ENCODE data around the gene SRGAP1.
"Not testable (repeated sequence)": the region's sequence is repeated elsewhere in the genome, so short reads cannot be mapped to it uniquely, and the experiment has no call there.

SRGAP1 gene

DNA sequence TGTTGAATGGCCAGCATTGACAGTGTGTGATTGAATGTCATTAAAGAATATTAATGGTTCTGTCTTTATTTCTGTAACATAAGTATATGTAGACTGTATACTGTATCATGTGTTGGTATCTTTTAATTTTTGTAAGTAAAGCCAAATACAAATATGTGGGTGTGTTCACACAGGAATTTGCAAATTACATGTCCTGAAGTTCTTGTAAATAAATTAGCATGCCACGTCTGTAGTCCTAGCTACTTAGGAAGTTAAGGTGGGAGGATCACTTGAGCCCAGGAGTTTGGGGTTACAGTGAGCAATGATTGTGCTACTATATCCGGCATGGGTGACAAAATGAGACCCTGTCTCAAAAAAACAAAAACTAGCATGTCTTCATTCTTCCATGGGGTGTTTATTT, 278.5 kb downstream of the SRGAP1 start:
- no peak for DNase-seq (ENCODE audit: low spot score)

DNA sequence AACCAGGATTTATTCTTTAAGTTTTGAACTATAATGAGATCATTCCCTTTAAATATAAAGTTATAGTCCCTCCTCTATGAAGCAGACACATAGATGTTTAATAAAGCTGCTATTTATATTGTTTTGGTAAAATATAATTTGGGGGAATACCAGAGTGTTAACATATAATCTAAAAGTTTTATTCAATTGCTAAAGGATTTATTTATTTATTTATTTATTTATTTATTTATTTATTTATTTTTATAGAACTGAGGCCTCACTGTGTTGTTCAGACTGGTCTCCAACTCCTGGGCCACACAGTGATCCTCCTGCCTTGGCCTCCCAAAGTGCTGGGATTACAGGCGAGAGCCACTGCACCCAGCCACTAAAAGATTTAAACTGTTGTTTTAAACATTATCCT, 278.9 kb downstream of the SRGAP1 start:
- no peak for DNase-seq (ENCODE audit: low spot score)

DNA sequence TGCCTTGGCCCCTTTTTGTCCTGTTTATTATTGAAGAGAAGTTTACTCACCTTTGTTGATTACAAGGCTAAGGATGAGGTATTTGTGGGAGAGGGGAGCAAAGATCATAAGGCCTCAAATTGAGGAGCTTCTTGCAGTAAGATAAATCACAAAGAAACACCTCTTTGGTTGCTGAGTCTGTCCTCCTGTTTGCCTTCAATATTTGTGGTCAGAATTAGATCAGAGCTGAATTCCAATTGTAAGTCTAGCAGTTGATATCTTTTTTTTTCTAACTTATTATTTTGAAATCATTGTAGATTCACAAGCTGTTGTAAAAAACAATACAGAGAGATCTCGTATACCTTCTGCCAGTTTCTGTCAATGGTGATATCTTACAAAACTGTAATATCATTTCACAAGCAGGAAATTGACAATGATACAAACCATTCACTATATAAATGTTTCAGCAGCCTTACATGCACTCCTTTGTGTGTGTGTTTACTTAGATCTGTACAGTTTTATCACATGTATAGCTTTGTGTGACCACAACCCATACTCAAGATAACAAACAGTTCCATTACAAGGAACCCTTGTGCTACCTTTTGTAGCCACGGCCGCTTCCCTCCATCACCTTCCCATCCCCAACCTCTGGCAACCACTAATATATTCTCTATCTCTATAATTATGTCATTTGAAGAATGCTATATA, 280.2 kb downstream of the SRGAP1 start:
- no peak for DNase-seq (ENCODE audit: low spot score)

DNA sequence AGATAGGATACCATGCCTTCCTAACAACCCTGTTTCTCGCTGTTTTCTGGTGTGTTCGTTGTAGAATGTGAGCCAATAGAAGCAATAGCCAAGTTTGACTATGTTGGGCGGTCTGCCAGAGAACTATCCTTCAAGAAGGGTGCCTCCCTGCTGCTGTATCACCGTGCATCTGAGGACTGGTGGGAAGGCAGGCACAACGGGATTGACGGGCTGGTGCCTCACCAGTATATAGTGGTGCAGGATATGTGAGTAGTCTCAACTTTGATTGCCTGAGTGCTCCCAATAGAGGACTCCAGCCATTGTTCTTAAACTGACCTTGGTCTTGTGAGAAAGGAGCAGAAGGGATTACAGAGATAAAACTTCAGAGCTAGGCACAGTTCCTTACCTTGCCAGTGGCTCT, 281.4 kb downstream of the SRGAP1 start:
- DNase-seq (ENCODE audit: low spot score): no peak

DNA sequence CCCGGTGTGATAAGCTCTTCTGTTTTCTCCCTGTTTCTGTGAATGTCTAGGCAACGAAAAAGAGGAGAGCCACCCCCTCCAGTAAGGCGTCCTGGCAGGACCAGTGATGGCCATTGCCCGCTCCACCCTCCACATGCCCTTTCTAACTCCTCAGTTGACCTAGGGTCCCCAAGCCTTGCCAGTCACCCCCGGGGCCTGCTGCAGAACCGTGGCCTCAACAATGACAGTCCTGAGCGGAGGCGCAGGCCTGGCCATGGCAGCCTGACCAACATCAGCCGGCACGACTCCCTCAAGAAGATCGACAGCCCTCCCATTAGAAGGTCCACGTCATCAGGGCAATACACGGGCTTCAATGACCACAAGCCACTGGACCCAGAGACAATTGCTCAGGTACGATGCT, 283.3 kb downstream of the SRGAP1 start:
- no peak for DNase-seq (ENCODE audit: low spot score)

DNA sequence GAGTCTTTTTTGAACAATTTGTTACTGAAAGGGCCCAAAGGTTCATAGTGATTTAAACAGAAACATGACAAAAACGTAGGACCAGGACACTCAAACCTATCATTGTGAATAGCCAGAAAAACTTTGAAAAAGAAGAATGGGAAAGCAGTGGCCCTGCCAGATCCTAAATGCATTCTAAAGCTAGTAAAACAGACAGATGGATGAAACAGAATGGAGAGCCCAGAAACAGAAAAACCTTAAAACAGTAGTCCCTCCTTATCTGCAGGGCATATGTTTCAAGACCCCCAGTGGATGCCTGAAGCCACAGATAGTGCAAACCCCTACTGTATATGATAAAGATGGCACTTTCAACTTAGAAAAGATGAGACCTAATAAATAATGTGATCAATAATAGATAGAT, 283.9 kb downstream of the SRGAP1 start:
- no peak for DNase-seq (ENCODE audit: low spot score)

DNA sequence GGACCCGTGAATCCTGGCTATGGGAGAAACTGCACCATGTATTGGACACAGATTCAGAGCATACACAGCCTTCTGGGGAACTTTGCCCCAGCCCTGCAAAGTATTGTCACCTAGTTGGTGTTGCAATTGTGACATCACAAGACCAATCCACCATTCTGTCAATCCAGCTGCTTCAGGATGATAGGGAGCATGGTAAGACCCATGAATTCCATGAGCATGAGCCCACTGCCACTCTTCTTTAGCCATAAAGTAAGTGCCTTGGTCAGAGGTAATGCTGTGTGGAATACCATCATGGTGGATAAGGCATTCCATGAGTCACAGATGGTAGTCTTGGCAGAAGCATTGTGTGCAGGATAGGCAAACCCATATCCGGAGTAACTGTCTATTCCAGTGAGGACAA, 286.0 kb downstream of the SRGAP1 start:
- not testable (repeated sequence) for DNase-seq (ENCODE audit: low spot score)

DNA sequence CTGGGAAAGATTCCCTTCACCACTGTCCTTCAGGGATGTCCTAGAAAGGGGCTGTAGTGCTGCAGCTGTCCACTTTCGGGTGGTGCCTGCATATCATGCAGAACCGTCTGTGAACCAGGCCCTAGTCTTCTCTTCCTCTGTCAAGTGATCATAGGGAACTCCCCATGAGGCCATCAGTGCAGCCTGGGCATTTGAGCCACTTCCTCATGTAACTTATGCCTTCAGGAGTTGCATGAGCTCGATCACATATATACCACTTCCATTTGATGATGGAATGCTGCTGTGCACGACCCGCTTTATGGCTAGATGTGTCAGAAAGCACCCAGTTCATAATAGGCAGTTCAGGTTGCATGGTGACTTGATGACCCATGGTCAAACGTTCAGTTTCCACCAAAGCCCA, 287.0 kb downstream of the SRGAP1 start:
- DNase-seq (ENCODE audit: low spot score): not testable (repeated sequence)

DNA sequence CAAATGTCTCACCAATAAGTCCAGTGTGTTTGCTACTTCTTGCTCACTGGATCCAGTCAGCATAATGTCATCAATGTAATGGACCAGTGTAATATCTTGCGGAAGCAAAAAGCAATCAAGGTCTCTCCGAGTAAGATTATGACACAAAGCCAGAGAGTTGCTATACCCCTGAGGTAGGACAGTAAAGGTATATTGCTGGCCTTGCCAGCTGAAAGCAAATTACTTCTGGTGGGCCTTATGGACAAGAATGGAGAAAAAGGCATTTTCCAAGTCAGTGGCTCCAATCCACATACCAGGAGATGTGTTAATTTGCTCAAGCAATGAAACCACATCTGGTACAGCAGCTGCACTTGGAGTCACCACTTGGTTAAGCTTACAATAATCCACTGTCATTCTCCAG, 288.2 kb downstream of the SRGAP1 start:
- not testable (repeated sequence) for DNase-seq (ENCODE audit: low spot score)

DNA sequence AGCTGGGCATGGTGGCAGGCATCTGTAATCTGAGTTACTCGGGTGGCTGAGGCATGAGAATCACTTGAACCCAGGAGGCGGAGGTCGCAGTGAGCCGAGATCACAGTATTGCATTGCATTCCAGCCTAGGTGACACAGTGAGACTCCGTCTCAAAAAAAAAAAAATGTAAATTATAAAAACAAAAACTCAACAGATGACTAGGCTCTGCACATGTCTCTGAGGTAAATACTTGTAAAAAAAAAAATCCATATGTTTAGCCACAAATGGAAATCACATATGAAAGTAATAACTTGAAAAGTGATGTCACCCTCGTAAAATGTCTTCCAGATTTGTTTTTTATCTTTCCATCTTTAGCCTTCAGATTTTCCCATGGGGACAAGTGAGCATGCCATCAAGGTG, 292.6 kb downstream of the SRGAP1 start:
- DNase-seq (ENCODE audit: low spot score): no peak

DNA sequence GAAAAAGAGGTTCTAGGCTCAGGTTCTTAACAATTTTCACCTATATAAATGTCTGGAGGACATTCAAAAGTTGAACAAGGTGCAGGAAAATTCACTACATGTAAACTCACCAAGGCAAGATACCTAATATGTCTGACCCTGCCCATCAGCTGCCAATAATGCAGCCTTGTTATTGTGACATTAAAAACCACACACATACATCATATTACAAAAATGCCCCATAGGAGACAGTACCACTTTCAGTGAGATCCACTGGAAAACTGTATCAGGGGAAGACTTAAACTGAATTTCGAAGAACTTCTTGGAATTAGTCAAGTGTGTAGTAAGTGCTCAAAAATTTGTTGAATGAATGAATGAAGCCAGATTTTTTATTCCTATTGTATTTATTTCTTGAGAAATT, 294.5 kb downstream of the SRGAP1 start:
- no peak for DNase-seq (ENCODE audit: low spot score)

DNA sequence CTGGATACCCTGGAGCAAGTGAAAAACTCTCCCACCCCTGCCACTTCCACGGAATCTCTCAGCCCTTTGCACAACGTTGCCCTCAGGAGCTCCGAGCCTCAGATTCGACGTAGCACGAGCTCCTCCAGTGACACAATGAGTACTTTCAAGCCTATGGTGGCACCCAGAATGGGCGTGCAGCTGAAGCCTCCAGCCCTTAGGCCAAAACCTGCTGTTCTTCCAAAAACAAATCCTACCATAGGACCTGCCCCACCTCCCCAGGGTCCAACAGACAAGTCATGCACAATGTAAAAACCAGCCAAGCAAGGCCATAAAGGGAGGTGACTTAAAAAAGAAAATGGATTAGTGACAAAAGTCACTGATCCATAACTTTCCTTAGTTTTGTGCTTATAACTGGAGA, 297.9 kb downstream of the SRGAP1 start:
- no peak for DNase-seq (ENCODE audit: low spot score)

DNA sequence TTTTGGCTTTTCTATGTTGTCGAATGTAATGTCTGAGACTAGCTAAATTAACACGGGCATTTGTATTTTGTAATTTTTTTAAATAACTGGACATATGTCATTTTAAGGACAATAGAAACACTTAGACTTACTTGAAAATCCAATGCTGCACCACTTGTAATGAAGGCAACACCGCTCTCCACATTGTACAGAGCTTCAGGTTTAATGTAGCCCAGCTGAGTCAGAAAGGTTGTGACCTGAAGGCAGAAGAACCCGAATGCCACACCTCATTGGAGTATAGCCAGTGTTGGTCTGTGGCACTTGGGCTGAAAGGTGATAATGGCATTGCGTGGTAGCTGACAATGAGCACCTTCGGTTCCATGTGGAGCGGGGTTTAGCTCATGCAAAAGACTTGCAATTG, 298.3 kb downstream of the SRGAP1 start:
- no peak for DNase-seq (ENCODE audit: low spot score)

DNA sequence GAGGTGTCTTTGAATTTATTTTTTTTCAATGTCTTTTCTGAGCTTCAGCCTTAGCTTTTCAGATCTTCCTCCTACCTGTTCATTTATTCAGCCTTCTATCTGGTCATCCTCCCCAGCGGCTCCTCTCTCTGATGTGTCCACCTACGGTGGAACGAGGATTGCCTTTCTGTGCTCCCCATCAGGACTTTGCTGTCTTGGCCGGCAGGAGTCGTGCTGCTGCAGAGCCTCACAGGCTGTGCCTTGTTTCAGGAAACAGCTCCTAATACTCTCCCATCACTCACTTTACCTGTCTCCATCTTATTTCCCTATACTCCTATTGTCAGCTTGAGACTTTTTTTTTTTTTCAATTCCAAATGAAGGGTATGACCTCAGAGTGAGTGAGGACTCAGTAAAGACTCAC, 300.7 kb downstream of the SRGAP1 start:
- no peak for DNase-seq (ENCODE audit: low spot score)

DNA sequence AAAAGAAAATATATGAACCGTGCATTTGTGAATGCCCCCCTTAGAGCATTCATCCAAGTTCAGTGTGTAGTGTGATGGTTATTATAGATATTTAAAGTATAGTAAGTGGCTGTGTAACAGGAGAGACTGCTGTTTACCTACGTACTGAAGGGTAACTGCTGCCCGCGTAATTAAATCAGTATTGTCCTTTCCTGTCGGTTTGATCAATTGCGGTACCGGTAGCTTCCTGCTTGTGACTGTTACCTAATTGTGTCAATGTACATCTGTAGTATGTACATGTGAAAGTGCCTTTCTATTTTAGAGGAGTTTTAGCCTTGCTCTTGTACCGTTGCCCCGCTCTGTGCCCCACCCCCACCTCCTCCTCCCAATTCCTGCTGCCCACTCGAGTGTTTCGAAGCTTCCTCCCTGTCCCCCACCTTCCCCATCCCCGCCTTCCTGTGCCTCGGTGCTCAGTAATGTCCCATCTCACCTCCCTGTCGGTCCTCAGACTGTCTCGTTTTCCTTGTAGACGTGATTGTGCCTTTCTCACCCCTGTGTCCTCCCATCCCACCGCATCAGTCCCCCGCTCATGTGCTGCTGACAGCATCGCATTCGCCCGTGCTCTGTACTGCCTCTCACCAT, 302.6 kb downstream of the SRGAP1 start:
- no peak for DNase-seq (ENCODE audit: low spot score)

DNA sequence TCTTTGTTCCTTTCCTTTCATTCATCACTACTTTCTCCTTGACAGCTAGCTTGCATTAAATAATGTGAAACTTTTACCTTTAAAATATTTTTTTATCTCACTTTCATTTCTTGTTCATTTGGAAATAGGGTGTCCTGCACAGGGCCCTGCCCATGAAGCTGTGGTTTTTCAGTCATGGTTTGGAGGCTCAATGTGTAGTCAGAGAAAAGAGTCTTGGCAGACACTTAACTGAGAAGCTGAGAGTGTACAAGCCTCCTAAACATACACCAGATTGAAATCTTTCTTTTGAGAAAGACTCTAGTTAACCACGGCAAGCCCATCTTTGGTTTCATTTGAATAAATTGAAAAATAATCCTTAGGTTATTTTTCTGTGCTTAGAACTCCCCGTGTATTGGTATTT, 303.4 kb downstream of the SRGAP1 start:
- DNase-seq (ENCODE audit: low spot score): no peak

DNA sequence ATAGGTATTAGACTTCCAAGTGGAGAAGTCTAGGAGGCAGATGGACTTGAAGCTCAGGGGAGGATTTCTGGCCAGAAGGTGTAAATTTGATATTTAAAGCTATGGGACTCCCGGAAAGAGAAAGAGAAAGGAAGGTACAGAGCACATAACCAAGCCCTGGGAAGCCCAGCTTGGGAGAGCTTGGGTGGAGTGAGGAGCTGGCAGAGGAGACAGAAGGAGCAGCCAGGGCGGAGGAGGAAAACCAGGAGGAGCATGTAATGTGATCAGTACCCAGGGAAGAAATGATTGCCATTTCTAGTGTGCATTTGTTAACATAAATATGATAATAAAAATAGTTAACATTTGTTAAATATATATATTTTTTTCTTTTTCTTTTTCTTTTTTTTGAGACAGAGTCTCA, 310.2 kb downstream of the SRGAP1 start:
- no peak for DNase-seq (ENCODE audit: low spot score)

DNA sequence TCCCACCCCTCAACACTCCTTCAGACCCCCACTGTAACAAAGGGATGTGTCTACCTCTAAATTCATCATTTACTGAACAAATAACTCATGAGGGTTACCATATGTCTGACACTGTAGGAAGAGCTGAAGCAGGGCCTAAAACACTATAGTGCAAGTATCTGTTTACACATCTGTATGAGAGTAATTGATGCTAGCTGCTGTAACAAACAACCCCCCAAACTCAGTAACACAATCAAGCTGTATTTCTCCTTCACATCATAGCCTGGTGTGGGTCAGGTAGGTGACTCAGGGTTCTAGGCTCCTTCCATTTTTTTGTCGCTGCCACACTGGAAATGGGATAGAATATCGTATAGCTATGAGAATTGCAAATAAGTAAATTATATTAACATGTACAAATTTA, 312.6 kb downstream of the SRGAP1 start:
- no peak for DNase-seq (ENCODE audit: low spot score)

DNA sequence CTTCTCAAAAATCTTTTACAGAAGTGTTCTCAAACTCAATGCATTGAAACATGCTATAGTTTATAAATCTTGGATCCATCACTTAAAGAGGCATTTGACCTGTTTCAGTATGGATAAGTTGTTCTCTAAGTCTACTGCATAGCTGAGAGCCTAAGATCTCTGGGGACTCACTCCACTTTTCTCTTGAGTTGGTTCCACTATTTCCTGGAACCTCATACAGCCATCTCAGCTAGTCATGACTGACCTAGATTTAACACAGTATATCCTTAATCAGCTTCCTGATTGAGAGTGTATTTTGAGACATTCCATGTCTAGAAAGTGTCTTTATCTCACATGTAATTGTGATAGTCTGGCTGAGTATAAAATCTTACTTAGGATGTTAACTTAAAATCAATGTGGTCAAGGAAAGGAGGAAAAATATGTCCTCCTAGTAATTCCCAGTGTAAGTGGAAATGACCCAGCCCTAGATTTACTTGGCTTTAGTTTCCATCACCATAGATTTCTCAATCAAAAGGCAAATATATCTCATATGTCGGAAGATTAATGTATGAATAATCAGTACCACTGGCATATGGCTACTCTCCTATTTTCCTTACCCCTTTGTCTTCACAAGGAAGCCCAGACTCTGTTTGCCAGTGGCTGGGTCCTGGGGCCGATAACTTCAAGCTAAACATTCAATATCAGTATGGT, 315.7 kb downstream of the SRGAP1 start:
- peak; percentile 31 for DNase-seq (ENCODE audit: low spot score)

DNA sequence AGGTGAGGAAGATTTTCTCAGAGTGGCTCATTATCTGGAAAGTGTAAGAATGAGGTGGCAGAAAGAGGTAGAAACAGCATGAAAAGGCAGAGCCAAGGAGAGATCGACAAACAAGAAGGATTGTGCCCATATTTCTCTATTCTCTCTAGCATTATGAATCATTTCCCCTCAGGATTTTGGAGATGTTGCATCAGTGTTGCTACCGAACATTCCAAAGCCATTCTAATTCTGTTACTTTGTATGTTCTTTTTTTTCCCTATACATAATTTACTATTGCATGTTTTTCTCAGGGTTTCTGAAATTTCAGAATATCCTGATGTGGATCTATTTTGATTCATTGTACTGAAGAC, 316.2 kb downstream of the SRGAP1 start:
- peak; percentile 79 for DNase-seq (ENCODE audit: low spot score)

DNA sequence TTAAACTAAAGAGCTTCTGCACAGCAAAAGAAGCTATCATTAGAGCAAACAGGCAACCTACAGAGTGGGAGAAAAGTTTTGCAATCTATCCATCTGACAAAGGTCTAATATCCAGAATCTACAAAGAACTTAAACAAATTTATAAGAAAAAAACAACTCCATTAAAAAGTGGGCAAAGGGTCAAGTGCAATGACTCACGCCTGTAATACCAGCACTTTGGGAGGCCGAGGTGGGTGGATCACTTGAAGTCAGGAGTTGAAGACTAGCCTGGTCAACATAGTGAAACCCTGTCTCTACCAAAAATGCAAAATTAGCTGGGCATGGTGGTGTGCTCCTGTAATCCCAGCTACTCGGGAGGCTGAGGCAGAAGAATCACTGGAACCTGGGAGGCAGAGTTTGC, 322.1 kb downstream of the SRGAP1 start:
- not testable (repeated sequence) for DNase-seq (ENCODE audit: low spot score)

DNA sequence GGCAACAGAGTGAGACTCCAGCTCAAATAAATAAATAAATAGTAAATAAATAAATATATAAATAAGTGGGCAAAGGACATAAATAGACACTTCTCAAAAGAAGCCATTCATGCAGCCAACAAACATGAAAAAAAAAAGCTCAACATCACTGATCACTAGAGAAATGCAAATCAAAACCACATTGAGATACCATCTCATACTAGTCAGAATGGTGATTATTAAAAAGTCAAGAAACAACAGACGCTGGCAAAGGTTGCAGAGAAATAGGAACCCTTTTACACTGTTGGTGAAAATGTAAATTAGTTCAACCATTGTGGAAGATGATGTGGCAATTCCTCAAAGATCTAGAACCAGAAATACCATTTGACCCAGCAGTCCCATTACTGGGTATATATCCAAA, 322.5 kb downstream of the SRGAP1 start:
- DNase-seq (ENCODE audit: low spot score): not testable (repeated sequence)

DNA sequence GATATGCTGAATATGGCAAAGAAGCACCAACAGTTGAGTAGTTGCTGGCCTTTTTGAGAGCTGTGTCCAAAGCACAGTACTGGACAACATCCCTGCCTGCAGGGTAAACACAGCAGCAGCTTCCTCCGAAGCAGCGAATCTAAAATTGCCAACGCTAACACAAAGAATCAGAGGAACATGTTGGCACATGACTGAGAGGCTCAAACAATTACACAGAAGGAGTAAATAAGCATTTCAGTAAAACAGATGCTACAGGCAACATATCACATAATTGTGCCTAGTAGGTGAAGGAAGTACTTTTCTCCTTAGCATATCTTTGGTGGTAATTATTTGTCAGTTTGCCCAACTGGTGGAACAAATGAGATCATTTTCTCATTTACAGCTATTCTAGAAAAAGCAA, 325.5 kb downstream of the SRGAP1 start:
- DNase-seq (ENCODE audit: low spot score): no peak

DNA sequence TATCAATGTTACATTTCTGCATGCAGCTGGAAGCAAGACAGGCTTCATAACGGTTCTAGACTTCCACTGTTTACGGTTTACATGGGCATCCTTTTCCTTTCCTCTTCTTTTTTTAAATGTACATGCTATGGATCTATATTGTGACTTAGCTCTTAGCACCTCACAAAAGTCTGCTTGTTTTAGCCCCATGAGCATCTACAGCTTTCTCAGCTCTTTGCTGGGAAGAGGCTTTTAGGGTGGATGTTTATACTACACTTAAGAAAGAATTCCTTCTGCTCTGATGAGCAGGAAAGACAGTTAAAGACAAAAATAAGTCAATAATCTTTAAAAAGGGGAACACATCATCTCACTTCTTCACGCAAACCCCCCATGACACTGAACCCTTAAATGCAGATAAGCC, 326.2 kb downstream of the SRGAP1 start:
- no peak for DNase-seq (ENCODE audit: low spot score)
